Hepatic stellate cell (primary cell): ENCODE measurements around the gene ZNF480.
"Not testable (repeated sequence)": the region's sequence is repeated elsewhere in the genome, so short reads cannot be mapped to it uniquely, and the experiment has no call there.

Source experiments
- DNase-seq: peaks from one replicate; pipeline ENCODE4 v3.0.0; 2011; ENCODE audit warnings: low spot score

The ZNF480 gene

DNA sequence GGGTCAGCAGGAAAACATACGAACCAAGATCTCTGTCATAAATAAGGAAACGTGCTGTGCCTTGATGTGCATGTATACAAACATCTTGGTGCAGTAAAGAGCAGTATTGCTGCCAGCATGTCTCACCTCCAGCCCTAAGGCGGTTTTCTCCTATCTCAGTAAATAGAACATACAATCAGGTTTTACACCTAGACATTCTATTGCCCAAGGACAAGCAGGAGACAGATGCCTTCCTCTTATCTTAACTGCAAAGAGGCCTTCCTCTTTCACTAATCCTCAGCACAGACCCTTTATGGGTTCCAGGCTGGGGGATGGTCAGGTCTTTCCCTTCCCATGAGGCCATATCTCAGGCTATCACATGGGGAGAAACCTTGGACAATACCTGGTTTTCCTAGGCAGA is 42.1 kb downstream of the ZNF480 start:
- DNase-seq: not testable (repeated sequence)

DNA sequence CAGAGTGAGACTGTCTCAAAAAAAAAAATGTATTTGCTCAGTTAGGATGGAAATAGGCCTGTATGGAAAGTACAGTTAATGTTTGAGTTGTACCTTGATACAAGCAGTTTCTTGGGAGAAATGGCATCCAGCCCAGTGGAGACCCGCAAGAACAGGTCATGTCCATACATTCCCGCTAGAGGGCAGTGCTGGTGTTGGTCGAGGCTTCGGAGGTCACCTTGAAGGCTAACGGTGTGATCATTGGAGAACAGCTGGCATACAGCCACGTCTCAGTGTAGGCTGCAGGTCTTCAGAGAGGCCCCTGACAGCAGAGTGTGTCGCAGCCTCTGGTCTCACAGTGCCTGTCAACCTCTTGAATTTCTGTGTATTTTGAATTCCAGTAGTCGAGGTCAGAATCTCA is 46.6 kb downstream of the ZNF480 start:
- DNase-seq: peak; percentile 29

DNA sequence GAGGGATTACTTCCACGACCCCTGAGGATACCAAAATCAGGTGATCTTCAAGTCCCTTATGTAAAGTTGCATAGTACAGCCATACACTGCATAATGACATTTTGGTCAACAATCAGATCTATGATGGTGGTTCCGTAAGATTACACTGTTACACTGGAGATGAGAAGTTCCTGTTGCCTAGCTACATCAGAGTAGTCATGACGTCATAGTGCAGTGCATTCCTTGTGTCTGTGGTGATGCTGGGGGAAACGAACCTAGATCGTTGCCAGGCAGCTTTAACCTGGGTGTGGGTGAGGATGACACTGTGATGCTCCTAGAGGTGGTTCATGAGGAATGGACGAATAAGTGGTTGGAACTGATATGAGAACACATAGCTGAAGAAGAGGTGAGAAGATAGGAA is 48.2 kb downstream of the ZNF480 start:
- no peak for DNase-seq

DNA sequence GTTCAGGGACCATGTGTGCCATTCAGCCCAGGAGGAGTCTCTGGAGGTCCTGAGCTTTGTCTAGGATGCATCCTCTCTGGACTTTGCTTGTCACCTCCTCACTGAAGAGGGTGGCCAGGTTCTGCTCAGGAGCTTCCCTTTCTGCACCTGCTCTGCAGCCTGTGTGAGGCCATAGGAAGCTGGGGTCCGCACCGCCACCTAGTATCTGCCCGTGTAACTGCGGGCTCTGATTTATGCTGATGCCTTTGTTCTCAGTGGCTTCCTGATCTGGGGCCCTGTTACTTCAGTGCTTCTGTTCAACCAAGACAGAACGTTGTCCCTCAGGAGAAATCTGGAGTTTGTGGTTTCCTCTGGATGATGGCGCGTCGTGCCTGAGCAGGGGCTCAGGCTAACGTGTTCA is 54.5 kb downstream of the ZNF480 start:
- no peak for DNase-seq

GRCh38 chr19:52366414-52366824 is 69.5 kb downstream of the ZNF480 start:
- DNase-seq: no peak

- DNase-seq: peak; percentile 94
Measured at GRCh38 chr19:52369559-52370340, 72.8 kb downstream of the ZNF480 start, which contains the start of gene ZNF880. Gene ZNF880, plus strand, starts transcription at chr19:52369923. Its CDS starts 43 bp downstream, at chr19:52369966.

GRCh38 chr19:52370341-52370710 is 73.4 kb downstream of the ZNF480 start:
- DNase-seq: no peak
